ENCODE results near the gene LYRM1.

DNA sequence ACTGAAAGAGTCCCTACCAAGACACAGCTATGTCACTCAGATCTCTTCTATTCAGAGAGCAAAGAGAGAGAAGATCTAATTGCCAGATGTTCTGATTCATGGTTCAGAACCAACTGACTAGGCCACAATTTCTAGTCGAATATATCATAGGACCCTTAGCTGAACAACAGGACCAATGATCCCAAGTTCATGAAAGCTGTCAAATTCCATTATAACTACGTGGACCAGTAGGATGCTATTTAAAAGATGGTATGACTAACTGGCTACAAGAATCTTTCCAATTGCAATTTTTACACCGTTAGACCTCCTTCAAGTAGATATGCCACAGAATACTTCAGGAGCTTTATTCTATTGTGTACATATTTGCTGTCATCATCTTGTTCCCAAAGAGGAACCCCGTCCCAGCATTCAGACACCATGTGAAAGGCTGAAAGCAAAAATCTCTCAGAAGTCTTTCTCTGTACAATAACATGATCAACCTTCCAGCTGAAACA lies 26.4 kb upstream of the LYRM1 start:
- TF ChIP-seq, protein P1, sequence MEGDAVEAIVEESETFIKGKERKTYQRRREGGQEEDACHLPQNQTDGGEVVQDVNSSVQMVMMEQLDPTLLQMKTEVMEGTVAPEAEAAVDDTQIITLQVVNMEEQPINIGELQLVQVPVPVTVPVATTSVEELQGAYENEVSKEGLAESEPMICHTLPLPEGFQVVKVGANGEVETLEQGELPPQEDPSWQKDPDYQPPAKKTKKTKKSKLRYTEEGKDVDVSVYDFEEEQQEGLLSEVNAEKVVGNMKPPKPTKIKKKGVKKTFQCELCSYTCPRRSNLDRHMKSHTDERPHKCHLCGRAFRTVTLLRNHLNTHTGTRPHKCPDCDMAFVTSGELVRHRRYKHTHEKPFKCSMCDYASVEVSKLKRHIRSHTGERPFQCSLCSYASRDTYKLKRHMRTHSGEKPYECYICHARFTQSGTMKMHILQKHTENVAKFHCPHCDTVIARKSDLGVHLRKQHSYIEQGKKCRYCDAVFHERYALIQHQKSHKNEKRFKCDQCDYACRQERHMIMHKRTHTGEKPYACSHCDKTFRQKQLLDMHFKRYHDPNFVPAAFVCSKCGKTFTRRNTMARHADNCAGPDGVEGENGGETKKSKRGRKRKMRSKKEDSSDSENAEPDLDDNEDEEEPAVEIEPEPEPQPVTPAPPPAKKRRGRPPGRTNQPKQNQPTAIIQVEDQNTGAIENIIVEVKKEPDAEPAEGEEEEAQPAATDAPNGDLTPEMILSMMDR (conservative IDR thresholded peaks at IDR 0.05 in 1 of 2, IDR thresholded peaks at IDR 0.05 in 1 of 2; ENCODE audit: low read depth in 1 of 2, low read length in 2 of 2) = no peak
- TF ChIP-seq EZH2 (IDR thresholded peaks at IDR 0.05; ENCODE audit: low read length, missing control alignments) = no peak
